Karpas-422 (cell line): ENCODE data around the gene FLNA. TPM values are rescaled to one million over a fixed set of nuclear protein-coding genes. Genes with fewer than 3 reads are reported as not detected.
"Not testable (repeated sequence)": the region's sequence is repeated elsewhere in the genome, so short reads cannot be mapped to it uniquely, and the experiment has no call there.

Source experiments
- DNase-seq: peaks from one replicate; pipeline ENCODE4 v3.0.0-alpha.2; 2015
- H2AFZ ChIP-seq: fragments of 200-600 bp; sonication (generic); 2 replicates; pipeline ENCODE4 v1.6.1; 2014; ENCODE audit warnings: antibody characterized with exemption, low read length, mixed read lengths
- H3K27ac ChIP-seq: fragments of 200-600 bp; sonication (generic); 2 replicates; pipeline ENCODE4 v1.5.1; 2014; ENCODE audit warnings: mild to moderate bottlenecking, low read length, moderate library complexity
- H3K27me3 ChIP-seq: fragments of 200-600 bp; sonication (generic); 2 replicates; pipeline ENCODE4 v1.6.1; 2014; ENCODE audit warnings: low read length, mixed read lengths
- H3K36me3 ChIP-seq: fragments of 200-600 bp; sonication (generic); 2 replicates; pipeline ENCODE4 v1.6.1; 2014; ENCODE audit warnings: low read length, mixed read lengths; ENCODE audit not compliant: insufficient read depth
- H3K4me1 ChIP-seq: fragments of 200-600 bp; sonication (generic); 2 replicates; pipeline ENCODE4 v1.6.1; 2014; ENCODE audit warnings: mild to moderate bottlenecking, low read length, mixed read lengths
- H3K4me2 ChIP-seq: fragments of 200-600 bp; sonication (generic); 2 replicates; pipeline ENCODE4 v1.6.1; 2014; ENCODE audit warnings: low read length, low read depth, mild to moderate bottlenecking; ENCODE audit not compliant: poor library complexity, severe bottlenecking
- H3K4me3 ChIP-seq: fragments of 200-600 bp; sonication (generic); 2 replicates; pipeline ENCODE4 v1.5.1; 2014; ENCODE audit warnings: mild to moderate bottlenecking, antibody characterized with exemption, low read length, mixed read lengths
- H3K79me2 ChIP-seq: fragments of 200-600 bp; sonication (generic); 2 replicates; pipeline ENCODE4 v1.6.1; 2014; ENCODE audit warnings: mild to moderate bottlenecking, low read length, mixed read lengths
- H3K9ac ChIP-seq: fragments of 200-600 bp; sonication (generic); 2 replicates; pipeline ENCODE4 v1.6.0; 2014; ENCODE audit warnings: low read length
- H3K9me2 ChIP-seq: fragments of 200-600 bp; sonication (generic), shearing (Covaris generic); replicated peaks from 2 replicates; pipeline ENCODE4 v1.6.0; 2014; ENCODE audit warnings: mild to moderate bottlenecking, low read length, moderate library complexity; ENCODE audit not compliant: insufficient read depth
- H3K9me3 ChIP-seq: fragments of 300-700, 200-600 bp; sonication (generic); 2 replicates; pipeline ENCODE4 v1.6.1; 2014; ENCODE audit warnings: low read length, mixed read lengths
- H4K20me1 ChIP-seq: fragments of 200-600 bp; sonication (generic); 2 replicates; pipeline ENCODE4 v1.6.1; 2014; ENCODE audit warnings: mild to moderate bottlenecking, antibody characterized with exemption, low read length, low read depth; ENCODE audit not compliant: insufficient read depth
- total RNA-seq: library from RNA; depleted of rRNA; stranded (reverse); fragments of >200 nt; shearing (Covaris generic); gene quantifications from 2 replicates; pipeline ENCODE4 v1.2.3, GENCODE V29; 2014; ENCODE audit warnings: low replicate concordance

Gene FLNA
- total RNA-seq, 1 experiment from 2014 or later, result 46.3 TPM

DNA sequence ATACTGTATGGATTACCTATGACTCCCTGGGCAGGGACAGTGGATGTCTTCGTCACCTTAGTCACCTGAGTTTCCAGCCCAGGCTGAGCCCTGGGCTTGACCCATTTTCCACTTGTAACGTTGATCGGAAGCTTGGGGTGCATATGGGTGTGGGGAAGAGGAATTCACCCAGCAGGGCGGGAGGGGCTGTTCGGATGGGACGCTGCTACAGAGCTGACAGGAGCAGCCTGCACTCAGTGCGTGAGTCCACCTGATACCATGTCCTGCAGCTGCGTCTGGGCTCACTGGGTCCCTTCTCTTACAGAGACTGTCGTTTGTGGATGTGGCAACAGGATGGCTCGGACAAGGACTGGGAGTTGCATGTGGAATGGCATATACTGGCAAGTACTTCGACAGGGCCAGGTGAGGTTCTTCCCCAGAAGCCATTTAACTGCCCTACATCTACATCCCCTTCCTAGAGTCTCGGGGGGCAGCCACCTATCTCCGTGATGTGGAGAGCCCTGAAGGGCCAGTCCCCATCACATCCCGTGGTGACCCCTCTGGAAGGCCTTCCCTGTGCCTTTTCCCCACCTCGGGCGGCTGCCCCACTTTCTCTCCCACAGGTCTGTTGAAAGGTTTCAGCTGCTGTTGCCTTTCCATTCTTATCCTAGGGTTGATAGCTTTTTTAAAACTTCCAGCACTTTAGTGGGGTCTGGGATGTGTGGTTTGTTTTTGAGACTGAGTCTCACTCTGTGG lies 65.2 kb downstream of the FLNA start:
- Histone ChIP-seq H3K9ac (no peak overlapping the region), H3K27ac (no peak overlapping the region), H2AFZ (no peak overlapping the region), H3K27me3 (no peaks in the 10 kb centered on the region), H3K4me2 (no peak overlapping the region), H3K9me3 (no peaks in the 10 kb centered on the region), H3K9me2 (no peaks in the 10 kb centered on the region), H3K4me1 (no peaks in the 10 kb centered on the region), H3K4me3 (no peak overlapping the region), H3K36me3 (no peaks in the 10 kb centered on the region), H4K20me1 (no peaks in the 10 kb centered on the region), H3K79me2 (no peaks in the 10 kb centered on the region)
- DNase-seq, result no peak

DNA sequence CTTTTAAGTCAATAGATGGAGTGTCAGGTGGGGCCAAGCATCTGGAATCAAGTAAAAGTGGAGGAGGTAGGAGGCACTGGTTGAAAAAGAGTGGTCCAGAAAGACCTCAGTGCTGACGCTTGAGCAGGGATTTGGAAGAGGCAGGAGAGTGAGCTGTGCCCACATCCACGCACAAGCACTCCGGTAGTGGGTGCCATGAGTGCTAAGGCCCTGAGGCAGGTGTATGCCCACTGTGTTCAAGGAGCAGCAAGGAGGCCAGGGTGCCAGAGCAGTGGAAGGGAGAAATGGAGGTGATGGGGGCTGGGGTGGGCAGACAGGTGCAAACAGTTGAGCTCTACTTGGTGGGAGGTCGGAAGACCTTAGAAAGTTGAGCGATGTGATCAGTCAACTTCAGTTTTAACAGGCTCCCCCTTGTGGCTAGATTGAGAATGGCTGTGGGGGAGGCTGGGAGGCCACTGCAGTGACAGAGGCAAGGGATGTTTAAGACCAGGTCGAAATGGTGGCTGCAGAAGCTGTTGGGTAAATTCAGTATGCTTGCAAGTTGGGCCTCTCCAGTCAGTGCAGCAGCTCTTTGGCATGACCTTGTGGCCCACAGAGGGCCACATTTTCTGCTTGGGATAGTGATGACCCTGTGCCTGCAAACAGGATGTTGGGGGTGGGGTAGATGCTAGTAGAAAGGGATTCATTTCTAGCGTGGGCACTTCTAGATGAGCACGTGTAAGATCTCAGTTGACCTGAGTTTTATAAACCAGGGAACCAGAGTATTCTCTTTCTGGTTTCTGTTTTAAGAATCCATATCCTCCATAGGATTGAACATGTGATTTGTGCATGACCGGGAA lies 66.1 kb downstream of the FLNA start:
- Histone ChIP-seq H3K27ac (no peak overlapping the region), H3K4me3 (no peak overlapping the region), H3K4me1 (no peaks in the 10 kb centered on the region), H3K9me3 (no peaks in the 10 kb centered on the region), H3K79me2 (no peaks in the 10 kb centered on the region), H3K4me2 (no peak overlapping the region), H3K9ac (no peak overlapping the region), H4K20me1 (no peaks in the 10 kb centered on the region), H2AFZ (no peak overlapping the region), H3K9me2 (no peaks in the 10 kb centered on the region), H3K27me3 (no peaks in the 10 kb centered on the region), H3K36me3 (no peaks in the 10 kb centered on the region)
- DNase-seq, result peak; percentile 90

DNA sequence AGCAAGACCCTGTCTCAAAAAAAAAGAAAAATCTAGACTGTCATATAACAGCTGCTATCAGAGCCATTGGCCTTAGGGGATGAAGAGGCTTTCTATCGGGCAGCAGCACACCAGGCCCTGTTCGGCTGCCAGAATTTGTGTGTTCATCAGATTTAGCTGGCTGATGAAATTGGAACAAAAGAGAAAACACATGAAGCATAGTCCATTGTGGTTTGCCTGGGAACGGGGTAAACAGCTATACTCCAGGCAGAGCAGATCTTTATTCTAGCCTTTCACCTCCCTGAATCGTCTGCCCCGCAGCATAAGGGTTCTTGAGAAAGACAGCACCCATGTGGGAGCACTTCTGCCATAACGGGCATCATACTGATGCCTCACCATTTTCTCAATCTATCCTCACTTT lies 67.2 kb downstream of the FLNA start:
- H3K36me3 ChIP-seq, result no peaks in the 10 kb centered on the region
- H3K4me3 ChIP-seq, result no peak overlapping the region
- no peaks in the 10 kb centered on the region for H3K9me2 ChIP-seq
- H3K9me3 ChIP-seq, result no peaks in the 10 kb centered on the region
- no peak overlapping the region for H3K27ac ChIP-seq
- no peaks in the 10 kb centered on the region for H3K27me3 ChIP-seq
- no peak overlapping the region for H2AFZ ChIP-seq
- H3K4me1 ChIP-seq, result no peaks in the 10 kb centered on the region
- DNase-seq, result no peak
- no peak overlapping the region for H3K4me2 ChIP-seq
- no peaks in the 10 kb centered on the region for H4K20me1 ChIP-seq
- H3K9ac ChIP-seq, result no peak overlapping the region
- no peaks in the 10 kb centered on the region for H3K79me2 ChIP-seq

DNA sequence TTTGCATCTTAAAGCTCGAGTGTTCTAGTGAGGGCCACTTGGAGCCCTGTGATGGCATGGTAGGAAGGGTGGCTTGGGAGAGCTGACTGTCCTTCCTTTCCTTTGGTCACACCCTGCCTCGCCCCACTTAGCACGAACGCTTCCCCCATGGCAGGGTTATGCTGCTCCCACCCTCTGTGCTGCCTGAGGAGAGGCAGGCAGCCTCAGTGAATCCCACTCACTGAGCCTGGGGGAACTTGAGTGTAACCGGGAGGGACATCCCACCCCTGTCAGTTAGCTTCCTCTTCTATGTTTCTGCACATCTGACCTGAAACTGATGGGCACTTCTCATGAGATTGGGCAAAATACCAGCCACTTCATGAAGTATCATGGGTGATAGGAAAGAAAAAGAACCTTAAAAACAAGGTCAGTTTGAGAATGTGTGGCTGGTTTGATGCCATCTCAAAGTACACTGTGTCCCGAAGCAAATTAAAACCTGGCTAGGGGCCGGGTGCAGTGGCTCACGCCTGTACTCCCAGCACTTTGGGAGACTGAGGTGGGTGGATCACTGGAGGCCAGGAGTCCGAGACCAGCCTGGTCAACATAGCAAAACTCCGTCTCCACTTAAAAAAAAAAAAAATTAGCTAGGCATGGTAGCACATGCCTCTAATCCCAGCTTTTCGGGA lies 68.8 kb downstream of the FLNA start:
- H3K4me3 ChIP-seq, result no peak overlapping the region
- no peak overlapping the region for H3K9ac ChIP-seq
- no peaks in the 10 kb centered on the region for H3K27me3 ChIP-seq
- H3K9me2 ChIP-seq, result no peaks in the 10 kb centered on the region
- no peak overlapping the region for H3K27ac ChIP-seq
- H3K4me2 ChIP-seq, result no peak overlapping the region
- H2AFZ ChIP-seq, result no peak overlapping the region
- H3K79me2 ChIP-seq, result no peaks in the 10 kb centered on the region
- no peak for DNase-seq
- no peaks in the 10 kb centered on the region for H4K20me1 ChIP-seq
- no peaks in the 10 kb centered on the region for H3K4me1 ChIP-seq
- H3K36me3 ChIP-seq, result no peaks in the 10 kb centered on the region
- H3K9me3 ChIP-seq, result no peaks in the 10 kb centered on the region

DNA sequence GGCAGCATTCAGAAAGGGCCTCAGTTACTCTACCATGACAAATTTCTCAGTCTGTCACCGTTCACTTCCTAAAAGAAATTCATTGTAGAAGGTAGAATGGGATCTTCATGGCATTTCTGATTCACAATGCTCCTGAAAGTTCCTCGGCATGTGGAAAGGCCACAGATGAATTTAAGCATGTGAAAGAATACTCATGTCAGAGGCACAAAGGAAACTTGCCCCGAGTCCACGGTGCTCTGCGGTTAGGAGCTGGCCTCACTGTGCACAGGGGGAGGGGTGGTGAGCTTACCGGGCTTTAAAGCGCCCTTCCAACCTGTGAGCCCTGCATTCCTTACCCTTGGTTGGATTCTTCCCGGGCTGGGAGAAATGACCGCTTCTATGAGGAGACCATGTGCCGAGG lies 69.6 kb downstream of the FLNA start:
- no peak for DNase-seq
- no peaks in the 10 kb centered on the region for H3K79me2 ChIP-seq
- no peaks in the 10 kb centered on the region for H3K9me3 ChIP-seq
- no peaks in the 10 kb centered on the region for H3K27me3 ChIP-seq
- no peak overlapping the region for H3K27ac ChIP-seq
- no peak overlapping the region for H3K4me2 ChIP-seq
- no peaks in the 10 kb centered on the region for H3K9me2 ChIP-seq
- no peak overlapping the region for H3K9ac ChIP-seq
- H3K36me3 ChIP-seq, result no peaks in the 10 kb centered on the region
- H2AFZ ChIP-seq, result no peak overlapping the region
- no peaks in the 10 kb centered on the region for H4K20me1 ChIP-seq
- no peak overlapping the region for H3K4me3 ChIP-seq
- H3K4me1 ChIP-seq, result no peaks in the 10 kb centered on the region

DNA sequence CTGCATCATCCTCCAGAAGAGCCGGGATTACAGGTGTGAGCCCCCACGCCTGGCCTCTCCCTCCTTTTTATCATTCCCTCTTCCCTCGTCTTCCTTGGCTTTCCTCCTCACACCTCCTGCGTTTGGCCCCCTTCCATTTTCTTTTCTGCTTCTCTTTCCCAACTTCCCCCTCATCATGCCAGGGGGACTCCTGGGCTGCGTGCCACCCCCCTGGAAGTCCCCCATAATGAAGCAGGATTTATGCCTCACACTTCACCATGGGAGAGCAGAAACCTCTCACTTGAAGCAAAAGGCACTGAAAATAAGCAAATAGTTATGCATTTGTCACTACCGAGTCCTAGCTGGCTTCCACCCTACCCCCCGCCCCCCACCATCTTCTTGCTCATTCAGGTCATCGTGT lies 71.0 kb downstream of the FLNA start:
- DNase-seq, result no peak
- Histone ChIP-seq H3K9me3 (no peaks in the 10 kb centered on the region), H3K9ac (no peak overlapping the region), H3K4me1 (no peaks in the 10 kb centered on the region), H3K9me2 (no peaks in the 10 kb centered on the region), H4K20me1 (no peaks in the 10 kb centered on the region), H2AFZ (no peak overlapping the region), H3K79me2 (no peaks in the 10 kb centered on the region), H3K27ac (no peak overlapping the region), H3K27me3 (no peaks in the 10 kb centered on the region), H3K4me2 (no peak overlapping the region), H3K4me3 (no peak overlapping the region), H3K36me3 (no peaks in the 10 kb centered on the region)

DNA sequence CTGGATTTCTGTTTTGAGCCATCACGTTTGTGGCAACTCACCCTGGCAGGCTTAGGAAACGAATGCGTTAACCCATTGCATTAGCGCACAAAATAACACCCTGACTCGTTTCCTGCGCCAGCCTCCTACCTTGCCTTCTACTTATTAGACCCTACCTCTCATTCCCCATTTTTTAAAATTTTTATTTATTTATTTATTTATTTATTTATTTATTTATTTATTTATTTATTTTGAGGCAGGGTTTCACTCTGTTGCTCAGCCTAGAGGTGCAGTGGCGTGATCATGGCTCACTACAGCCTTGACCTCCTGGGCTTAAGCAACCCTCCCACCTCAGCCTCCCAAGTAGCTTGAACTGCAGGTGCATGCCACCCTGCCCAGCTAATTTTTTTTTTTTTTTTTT lies 71.4 kb downstream of the FLNA start:
- not testable (repeated sequence) for H3K4me1 ChIP-seq, H3K36me3 ChIP-seq, DNase-seq, H3K27me3 ChIP-seq, H3K4me3 ChIP-seq, H4K20me1 ChIP-seq, H3K9me2 ChIP-seq, H3K27ac ChIP-seq, H3K79me2 ChIP-seq, H3K9ac ChIP-seq, H2AFZ ChIP-seq, H3K9me3 ChIP-seq, H3K4me2 ChIP-seq

DNA sequence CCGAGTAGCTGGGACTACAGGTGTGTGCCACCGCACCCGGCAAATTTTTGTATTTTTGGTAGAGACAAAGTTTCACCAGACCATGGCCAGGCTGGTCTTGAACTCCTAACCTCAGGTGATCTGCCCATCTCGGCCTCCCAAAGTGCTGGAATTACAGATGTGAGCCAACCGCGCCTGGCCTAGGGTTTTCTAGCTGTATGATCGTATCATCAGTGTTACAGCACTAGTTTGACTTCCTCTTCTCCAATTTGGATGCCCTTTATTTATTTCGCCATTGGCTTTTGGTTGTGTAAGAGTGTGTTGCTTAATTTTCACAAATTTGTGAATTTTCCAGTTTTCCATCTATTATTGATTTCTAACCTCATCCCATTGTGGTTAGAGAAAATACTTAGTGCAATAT lies 73.6 kb downstream of the FLNA start:
- Histone ChIP-seq H2AFZ (no peak overlapping the region), H3K9ac (no peak overlapping the region), H3K36me3 (no peaks in the 10 kb centered on the region), H3K4me1 (no peaks in the 10 kb centered on the region), H3K4me2 (no peak overlapping the region), H4K20me1 (no peaks in the 10 kb centered on the region), H3K4me3 (no peak overlapping the region), H3K27ac (no peak overlapping the region), H3K27me3 (no peaks in the 10 kb centered on the region), H3K9me3 (no peaks in the 10 kb centered on the region), H3K79me2 (no peaks in the 10 kb centered on the region), H3K9me2 (no peaks in the 10 kb centered on the region)
- no peak for DNase-seq
